HG03139 (cell line): ENCODE results near the gene GIMD1.

Source experiments
- ATAC-seq: cut with Tn5 transposase; IDR thresholded peaks from one replicate; pipeline ENCODE4 v1.9.1; 2021; ENCODE audit not compliant: unreplicated experiment

GIMD1 gene

DNA sequence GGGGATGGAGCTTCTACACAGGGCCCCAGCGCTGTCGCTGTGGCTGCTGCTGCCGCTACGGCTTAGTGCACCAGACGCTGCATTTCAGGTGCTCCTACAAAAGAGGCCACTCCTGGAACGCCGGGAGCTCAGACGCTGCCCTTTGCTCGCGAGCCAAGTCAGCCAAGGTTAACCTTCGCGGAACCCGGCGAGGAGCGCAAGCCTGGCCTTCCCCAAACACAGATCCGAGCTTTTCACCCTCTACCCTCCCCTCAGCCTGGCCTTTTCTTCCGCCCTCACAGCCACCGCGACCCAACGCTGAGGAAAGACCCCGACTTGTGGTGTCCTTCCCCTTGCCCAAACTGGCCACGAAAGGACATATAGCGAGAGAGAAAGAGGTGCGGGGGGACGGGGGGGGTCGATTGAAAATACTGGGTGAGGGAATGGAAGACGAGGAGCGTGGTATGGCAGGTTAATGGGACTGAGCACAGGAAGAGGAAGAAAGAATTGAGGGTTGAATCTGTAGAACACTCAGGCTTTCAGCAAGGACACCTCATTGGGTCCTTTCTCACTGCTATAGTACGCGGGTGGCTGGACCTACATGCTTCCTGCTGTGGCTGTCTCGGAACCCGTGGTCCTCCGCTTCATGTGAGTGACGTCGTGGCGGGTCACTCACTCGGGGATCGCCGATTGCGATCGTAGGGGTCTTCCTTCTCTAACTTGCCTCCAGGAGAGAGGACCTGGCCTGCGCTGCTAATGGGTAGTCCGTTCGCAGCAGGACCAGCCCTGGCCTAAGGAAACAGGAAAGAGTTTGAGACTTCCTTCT is 52.4 kb downstream of the GIMD1 start, which contains the start of the genes AIMP1 and TBCK:
Gene AIMP1, plus strand, starts transcription at position 583 of the 805 bp plus-strand sequence. CDS start 8,460 bp downstream, outside the sequence.
Gene TBCK, minus strand, starts transcription at position 242 of the 805 bp plus-strand sequence. CDS start 7,249 bp downstream, outside the sequence.
- ATAC-seq, result peak; percentile 85

DNA sequence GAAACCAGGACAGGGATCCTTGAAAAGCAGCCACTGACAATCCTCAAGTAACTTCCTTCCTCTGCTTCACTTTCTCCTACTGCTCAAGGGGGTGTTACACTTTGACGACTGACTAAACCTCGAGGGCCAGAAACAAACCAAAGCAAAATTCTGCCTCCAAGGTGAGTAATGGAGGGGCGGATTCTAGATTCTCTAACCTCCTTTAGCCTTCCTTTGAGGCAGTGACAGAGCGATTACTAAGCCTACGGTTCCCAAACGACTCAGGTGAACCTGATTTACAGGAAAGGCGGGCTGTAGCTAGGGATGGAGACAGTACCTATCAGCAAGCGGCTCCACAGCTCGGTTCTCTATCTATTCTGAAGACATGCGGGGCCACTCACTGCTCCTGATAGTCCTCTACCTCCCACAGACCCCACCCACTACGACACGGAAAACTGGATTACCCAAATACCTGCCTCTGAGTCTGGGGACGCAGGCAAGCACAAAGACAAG is 53.1 kb downstream of the GIMD1 start:
- ATAC-seq, result peak; percentile 17

DNA sequence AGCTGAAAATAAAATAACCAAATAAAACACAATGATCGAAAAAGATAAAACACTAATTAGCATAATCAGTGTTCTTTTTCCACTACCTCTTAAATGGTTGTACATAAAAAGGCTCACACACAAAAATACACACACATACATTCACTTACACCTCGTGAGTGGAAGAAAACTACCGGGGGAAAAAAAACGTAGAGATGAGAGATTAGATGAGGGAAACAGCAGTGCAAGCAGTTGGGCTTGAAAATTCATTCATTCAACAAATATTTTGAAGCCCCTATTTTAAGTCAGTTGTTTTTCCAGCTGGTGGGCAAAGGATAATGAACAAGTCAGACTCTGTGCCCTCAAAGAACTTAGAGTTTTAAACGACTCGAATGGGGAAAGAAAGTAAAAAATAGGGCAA is 53.6 kb downstream of the GIMD1 start:
- ATAC-seq, result no peak

DNA sequence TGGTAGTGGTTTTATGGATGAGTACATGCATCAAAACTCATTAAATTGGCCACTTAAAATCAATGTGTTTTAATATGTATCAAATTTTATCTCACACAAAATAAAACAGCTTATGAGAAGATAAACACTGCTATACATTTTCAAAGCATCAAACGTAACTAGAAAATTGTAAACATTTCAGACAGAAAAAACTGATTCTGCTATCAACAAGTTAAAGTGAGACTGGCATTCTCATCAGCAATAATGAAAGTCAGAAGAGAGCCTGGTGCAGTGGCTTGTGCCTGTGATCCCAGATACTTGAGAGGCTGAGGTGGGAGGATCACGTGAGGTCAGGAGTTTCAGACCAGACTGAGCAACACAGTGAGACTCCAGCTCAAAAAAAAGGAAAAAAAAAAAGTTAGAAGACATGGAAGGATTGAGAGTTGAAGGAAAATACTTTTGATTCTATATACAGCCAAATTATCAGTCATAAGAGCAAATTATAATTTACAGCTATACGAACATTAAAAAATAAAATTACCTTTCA is 55.5 kb downstream of the GIMD1 start:
- no peak for ATAC-seq

DNA sequence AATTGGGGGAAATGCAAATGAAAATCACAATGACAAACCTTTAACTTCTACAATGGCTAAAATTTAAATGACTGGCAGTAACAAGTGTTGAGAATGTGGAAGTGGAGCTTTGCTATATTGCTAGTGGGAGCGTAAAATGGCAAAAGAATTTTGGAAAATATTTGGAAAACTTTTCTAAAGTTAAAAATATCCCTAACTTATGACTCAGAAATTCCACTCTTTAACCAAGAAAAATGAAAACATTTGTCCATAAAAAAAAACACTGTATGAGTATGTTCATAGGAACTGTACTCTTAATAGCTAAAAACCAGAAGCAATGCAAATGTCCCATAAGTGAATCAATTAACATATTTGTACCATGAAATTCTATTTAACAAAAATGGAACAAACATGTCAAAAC is 56.2 kb downstream of the GIMD1 start:
- ATAC-seq, result no peak
